Embryonic facial prominence (tissue), 1 donor: ENCODE results near the gene ATP9A.

Source experiments
- DNase-seq: peaks from one replicate; pipeline ENCODE4 v3.0.0-alpha.2; 2016; ENCODE audit errors: extremely low spot score

Gene ATP9A

GRCh38 chr20:51631011-51631950, 136.9 kb downstream of the ATP9A start:
- DNase-seq: peak; percentile 32

DNA sequence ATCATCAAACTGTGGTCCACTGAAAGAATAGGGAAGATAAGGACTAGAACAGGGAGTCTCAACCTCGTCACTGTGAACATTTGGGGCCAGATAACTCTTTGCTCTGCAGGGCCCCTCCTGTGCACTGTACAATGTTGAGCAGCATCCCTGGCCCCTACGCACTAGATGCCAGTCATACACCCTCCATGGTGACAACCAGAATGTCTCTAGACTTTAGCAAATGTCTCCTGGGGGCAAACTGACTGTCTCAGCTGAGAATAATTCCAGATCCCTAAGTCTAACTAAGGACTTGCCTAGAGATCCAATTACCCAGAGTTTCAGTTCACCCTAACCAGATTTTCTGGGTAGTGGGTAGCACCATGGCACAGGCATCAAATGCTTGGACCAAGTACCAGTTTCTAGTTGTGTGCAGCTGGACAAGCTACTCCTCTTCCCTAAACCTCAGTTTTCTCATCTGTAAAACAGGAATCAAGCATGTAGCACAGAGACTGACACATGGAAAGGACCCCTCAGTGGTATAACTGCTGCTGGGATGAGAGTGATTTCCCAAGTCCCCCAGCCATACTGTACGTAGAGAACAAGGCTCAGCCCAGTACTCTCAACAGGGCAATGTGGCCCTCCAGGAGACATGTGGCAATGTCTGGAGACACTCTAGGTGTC, 138.7 kb downstream of the ATP9A start:
- no peak for DNase-seq

- no peak for DNase-seq
Measured at GRCh38 chr20:51628533-51629398, 139.4 kb downstream of the ATP9A start.

- DNase-seq: no peak
Measured at GRCh38 chr20:51627586-51627985, 140.6 kb downstream of the ATP9A start.

DNA sequence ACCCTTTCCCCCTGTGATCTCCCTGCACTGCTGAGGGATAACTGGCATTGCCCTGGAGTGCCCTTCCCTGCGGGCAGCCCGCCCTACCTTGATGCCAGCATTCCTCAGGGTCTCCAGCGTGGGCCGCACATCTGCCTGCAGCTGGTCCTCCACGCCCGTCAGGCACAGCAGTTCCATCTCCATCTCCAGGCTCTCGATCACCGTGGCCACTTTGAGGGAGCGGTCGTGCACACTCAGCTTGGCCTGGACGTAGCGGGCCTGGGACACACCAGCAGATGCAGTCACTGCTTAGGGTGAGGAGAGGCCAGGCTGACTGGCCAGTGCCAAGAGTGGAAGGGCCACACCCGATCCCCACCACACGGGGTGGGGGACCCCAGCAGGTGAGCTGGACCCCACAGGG, 143.1 kb downstream of the ATP9A start:
- no peak for DNase-seq

GRCh38 chr20:51624157-51624731, 143.9 kb downstream of the ATP9A start:
- DNase-seq: no peak

DNA sequence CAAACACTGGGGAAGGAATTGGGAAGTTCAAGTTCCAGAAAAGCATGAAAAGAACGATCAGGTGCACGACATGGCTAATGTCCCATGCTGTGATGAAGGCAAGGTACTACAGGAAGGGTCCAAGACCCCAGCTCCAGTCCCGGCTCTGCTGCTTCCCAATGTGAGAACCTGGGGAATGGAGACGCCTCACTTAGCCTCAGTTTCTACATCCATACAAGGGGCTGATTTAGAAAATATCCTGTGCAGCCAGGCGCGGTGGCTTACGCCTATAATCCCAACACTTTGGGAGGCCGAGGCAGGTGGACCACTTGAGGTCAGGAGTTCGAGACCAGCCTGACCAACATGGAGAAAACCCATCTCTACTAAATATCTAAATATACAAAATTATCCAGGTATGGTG, 144.9 kb downstream of the ATP9A start:
- no peak for DNase-seq

- no peak for DNase-seq
Measured at GRCh38 chr20:51622004-51622874, 146.0 kb downstream of the ATP9A start.

GRCh38 chr20:51620432-51620831, 147.8 kb downstream of the ATP9A start:
- DNase-seq: no peak

DNA sequence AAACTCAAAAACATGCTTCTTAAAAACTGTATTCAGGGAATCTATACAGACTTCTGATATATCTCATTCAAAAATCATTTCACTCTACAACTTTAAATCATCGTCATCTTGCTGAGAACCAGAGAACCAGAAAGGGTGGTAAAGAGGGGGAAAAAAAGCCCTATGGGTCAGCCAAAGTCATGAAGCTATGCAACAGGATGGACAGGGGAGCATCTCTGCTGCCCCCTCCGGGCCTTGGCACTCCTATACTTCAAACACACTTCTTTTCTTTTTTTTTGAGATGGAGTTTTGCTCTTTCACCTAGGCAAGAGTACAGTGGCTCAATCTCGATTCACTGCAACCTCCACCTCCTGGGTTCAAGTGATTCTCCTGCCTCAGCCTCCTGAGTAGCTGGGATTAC, 152.1 kb downstream of the ATP9A start:
- DNase-seq: no peak

DNA sequence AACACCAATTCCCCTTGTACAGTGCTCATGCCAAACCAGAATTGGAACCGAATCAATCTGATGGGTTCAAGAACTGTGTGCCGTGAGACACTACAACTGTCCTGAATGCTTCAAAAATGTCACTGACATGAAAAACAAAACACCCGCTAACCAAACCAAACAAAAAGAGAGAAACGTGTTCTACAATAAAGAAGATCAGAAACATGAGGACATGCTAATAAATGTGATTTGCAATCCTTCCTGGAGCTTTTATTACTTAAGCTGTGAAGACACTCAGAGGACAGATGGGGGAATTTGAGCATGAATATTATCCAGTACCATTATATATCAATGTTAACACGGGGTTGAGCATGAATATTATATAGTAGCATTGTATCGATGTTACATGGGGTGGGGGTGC, 153.5 kb downstream of the ATP9A start:
- DNase-seq: no peak

DNA sequence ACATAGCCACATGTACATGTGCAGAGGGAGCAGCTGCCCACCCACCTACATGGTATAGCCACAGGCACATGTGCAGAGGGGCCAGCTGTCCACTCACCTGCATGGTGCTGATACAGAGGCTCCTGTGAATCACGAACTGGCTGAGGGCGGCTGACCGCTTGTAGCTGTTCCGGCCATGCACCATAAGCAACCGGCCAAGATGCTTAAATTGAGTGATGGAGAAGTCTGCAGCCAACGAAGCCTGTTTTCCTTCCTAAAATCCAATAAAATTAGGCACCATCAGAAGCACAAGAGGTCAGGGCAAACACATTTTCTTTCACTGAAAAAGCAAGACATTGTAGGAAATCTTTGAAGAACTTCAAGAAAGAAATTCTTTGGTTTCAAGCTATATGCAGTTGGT, 154.6 kb downstream of the ATP9A start:
- no peak for DNase-seq

DNA sequence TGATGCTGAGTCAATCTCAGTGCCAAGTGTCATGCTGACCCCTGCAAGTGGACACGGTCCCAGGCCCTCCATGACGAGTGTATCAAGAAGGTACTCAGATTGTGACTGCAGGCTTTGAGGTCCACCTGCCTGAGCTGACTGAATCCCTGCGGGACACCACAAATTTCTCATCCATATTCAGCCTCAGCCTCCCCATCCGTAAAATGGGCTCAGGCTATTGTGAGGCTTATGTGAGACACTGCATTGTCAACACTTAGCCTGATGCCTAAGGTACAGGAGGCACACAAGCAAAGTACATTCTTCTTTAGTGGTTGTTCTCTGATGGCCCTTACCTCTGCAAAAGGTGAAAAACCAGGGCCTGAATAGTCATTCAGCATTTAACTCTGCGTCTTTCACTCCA, 155.3 kb downstream of the ATP9A start:
- DNase-seq: no peak

- DNase-seq: no peak
Measured at GRCh38 chr20:51611625-51611890, 156.6 kb downstream of the ATP9A start.

DNA sequence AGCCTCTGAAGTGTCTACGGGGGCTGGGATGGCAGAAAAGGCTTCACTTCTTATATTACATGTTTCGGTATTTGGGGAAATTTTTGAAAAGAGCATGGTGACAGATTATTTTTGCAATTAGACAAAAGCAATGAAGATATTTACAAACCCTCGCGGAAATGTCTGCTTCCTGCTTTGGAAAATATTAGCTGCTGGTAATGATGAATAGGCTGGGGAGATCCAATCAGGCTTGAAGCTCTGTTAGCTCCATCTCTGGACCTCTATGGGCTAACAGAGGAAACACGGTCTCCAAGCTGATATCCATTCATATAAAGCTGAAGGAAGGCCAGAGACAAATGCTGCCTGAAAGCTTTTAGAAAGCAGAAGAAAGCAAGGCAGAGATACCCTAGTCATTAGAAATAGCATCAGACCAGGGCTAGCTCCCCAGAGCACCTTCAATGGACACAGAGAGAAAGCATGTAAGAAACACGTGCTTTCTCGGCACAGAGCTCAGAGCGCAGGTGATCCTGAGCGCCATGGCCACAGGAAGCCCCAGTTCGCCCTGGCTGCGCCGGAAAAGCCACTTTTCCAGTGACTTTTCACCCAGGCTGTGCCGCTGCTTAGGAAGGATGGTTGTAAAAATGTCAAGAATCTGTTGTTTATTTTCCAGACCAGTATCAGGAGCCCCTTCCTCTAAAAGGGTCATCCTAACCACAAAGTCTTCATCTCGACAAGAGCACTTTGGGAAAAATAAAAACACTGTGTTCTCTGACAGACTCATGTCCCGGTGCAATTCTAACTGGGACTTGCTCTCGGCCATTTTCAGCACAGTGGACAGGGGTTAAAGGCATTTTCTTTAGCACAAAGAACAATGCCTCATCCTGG, 157.2 kb downstream of the ATP9A start:
- no peak for DNase-seq

- DNase-seq: no peak
Measured at GRCh38 chr20:51610111-51610510, 158.1 kb downstream of the ATP9A start.

GRCh38 chr20:51609251-51609650, 158.9 kb downstream of the ATP9A start:
- DNase-seq: no peak

- no peak for DNase-seq
Measured at GRCh38 chr20:51608061-51608460, 160.1 kb downstream of the ATP9A start.

- no peak for DNase-seq
Measured at GRCh38 chr20:51607170-51607569, 161.0 kb downstream of the ATP9A start.

- DNase-seq: no peak
Measured at GRCh38 chr20:51604851-51605250, 163.3 kb downstream of the ATP9A start.
